K562 (cell line): Measurements from ENCODE around the gene OR4K5. TPM values are rescaled to one million over a fixed set of nuclear protein-coding genes. Genes with fewer than 3 reads are reported as not detected.

ENCODE experiments used
- ATAC-seq: fragments of 200-7000 bp; cut with Tn5 transposase; 3 replicates; pipeline ENCODE4 v1.9.1; 2020; ENCODE audit warnings: moderate library complexity
- BruUV-seq: library from RNA; stranded (reverse); fragments of 400-500 nt; replicated peaks from 2 replicates; lab custom pipeline; 2021; lab: Mats Ljungman, UMichigan
- CTCF ChIA-PET: fragments of 300-600 bp; formaldehyde crosslinking; extraction: SDS; loops from one replicate; lab custom pipeline; 2021; ENCODE audit warnings: low intra/inter-chr PET ratio; lab: Yijun Ruan, JAX
- POLR2A ChIA-PET: fragments of 300-600, 350-650 bp; sonication (Branson Sonifier 250); formaldehyde crosslinking; extraction: SDS; loops from one replicate; lab custom pipeline; 2021; ENCODE audit warnings: antibody characterized with exemption, inconsistent platforms; lab: Yijun Ruan, JAX
- DNase-seq, 4 experiments: peaks; one replicate each; pipeline versions ENCODE4 v3.0.0 to v3.0.0-alpha.2; 2011 to 2018; ENCODE audit warnings: low spot score in 3 of 4, mixed read lengths in 3 of 4; ENCODE audit errors: extremely low read depth in 1 of 4
- FAIRE-seq: peaks from 2 replicates; lab custom pipeline; 2011; peaks lifted over from hg19 to GRCh38; lab: Jason Lieb, UNC
- H2AFZ ChIP-seq: 2 replicates; pipeline ENCODE4 v1.6.0; 2011; ENCODE audit warnings: low read depth, low read length, control low read depth, inconsistent platforms
- H3K27ac ChIP-seq: fragments of 200-600 bp; 3 replicates; pipeline ENCODE4 v1.8.0; 2011; ENCODE audit warnings: low read depth, mild to moderate bottlenecking, control low read depth, inconsistent platforms, low read length, moderate library complexity, mixed read lengths; ENCODE audit errors: extremely low read depth
- H3K27me3 ChIP-seq, 2 experiments: fragments of 300-600 bp in 1 of 2; 2 replicates in 1 of 2; 3 replicates in 1 of 2; pipeline versions ENCODE4 v1.6.0 to v1.8.0; 2011; ENCODE audit warnings: inconsistent platforms in 2 of 2, low read length in 2 of 2, mild to moderate bottlenecking in 1 of 2, mixed read lengths in 1 of 2, moderate library complexity in 1 of 2; ENCODE audit not compliant: control insufficient read depth in 2 of 2, insufficient read depth in 2 of 2
- H3K36me3 ChIP-seq: fragments of 300-600 bp; 3 replicates; pipeline ENCODE4 v1.8.0; 2011; ENCODE audit warnings: mild to moderate bottlenecking, low read length, inconsistent platforms; ENCODE audit not compliant: control insufficient read depth, insufficient read depth
- H3K4me1 ChIP-seq, 2 experiments: fragments of 200-600 bp in 1 of 2; replicated peaks in 1 of 2; 2 replicates in 1 of 2; 3 replicates in 1 of 2; pipeline versions ENCODE4 v1.5.1 to v1.8.0; 2011; ENCODE audit warnings: inconsistent platforms in 2 of 2, low read length in 2 of 2, mild to moderate bottlenecking in 1 of 2, mixed read lengths in 1 of 2, moderate library complexity in 1 of 2; ENCODE audit not compliant: control insufficient read depth in 2 of 2, insufficient read depth in 2 of 2
- H3K4me2 ChIP-seq: 2 replicates; pipeline ENCODE4 v1.6.1; 2011; ENCODE audit warnings: low read length, control low read depth, inconsistent platforms, mixed read lengths; ENCODE audit not compliant: insufficient read depth
- H3K4me3 ChIP-seq: fragments of 200-600 bp; sonication (generic), shearing (Covaris generic); 2 replicates; pipeline ENCODE4 v1.5.1; 2016; ENCODE audit warnings: control low read depth, inconsistent platforms
- H3K79me2 ChIP-seq: fragments of 200-600 bp; 3 replicates; pipeline ENCODE4 v1.8.0; 2011; ENCODE audit warnings: low read length, inconsistent platforms; ENCODE audit not compliant: control insufficient read depth, insufficient read depth
- H3K9ac ChIP-seq, 2 experiments: 2 replicates each; pipeline versions ENCODE4 v1.6.0 to v1.6.1; 2011; ENCODE audit warnings: low read depth in 2 of 2, low read length in 2 of 2, control low read depth in 1 of 2, inconsistent platforms in 1 of 2, mild to moderate bottlenecking in 1 of 2, mixed read lengths in 1 of 2; ENCODE audit not compliant: insufficient read depth in 1 of 2
- H3K9me1 ChIP-seq: one replicate; pipeline ENCODE4 v1.6.0; 2011; ENCODE audit warnings: inconsistent platforms, mild to moderate bottlenecking, low read length, moderate library complexity; ENCODE audit not compliant: control insufficient read depth, insufficient read depth
- H3K9me3 ChIP-seq: replicated peaks from 2 replicates; pipeline ENCODE4 v1.5.1; 2011; ENCODE audit warnings: low read depth, low read length, inconsistent platforms; ENCODE audit not compliant: control insufficient read depth, insufficient read depth
- H4K20me1 ChIP-seq: replicated peaks from 2 replicates; pipeline ENCODE4 v1.6.1; 2011; ENCODE audit warnings: low read length, inconsistent platforms, mixed read lengths; ENCODE audit not compliant: control insufficient read depth, insufficient read depth
- AFF1 ChIP-seq, 2 experiments: fragments of 450-650 bp; IDR thresholded peaks; 2 replicates each; pipeline ENCODE4 v1.6.1; 2018; ENCODE audit warnings: mild to moderate bottlenecking in 2 of 2, low read depth in 1 of 2; ENCODE audit not compliant: partially characterized antibody in 2 of 2
- HDAC3 ChIP-seq: fragments of 450-650 bp; IDR thresholded peaks from 2 replicates; pipeline ENCODE4 v1.6.1; 2018; ENCODE audit warnings: borderline replicate concordance, mild to moderate bottlenecking, moderate library complexity; ENCODE audit not compliant: partially characterized antibody
- TFE3 ChIP-seq: fragments of 450-650 bp; formaldehyde crosslinking; IDR thresholded peaks from 2 replicates; pipeline ENCODE4 v1.4.0; 2020; ENCODE audit warnings: mild to moderate bottlenecking, mixed read lengths
- WGBS: fragments of 100-300 bp; shearing (Covaris generic); methylation state at CpG from one replicate; pipeline ENCODE4 v1.1.6; 2016; ENCODE audit warnings: low coverage, mixed read lengths; ENCODE audit not compliant: insufficient coverage; ENCODE audit errors: missing lambda C conversion rate; 5-methylcytosine and 5-hydroxymethylcytosine counted together
- in situ Hi-C: fragments of 300-500 bp; cut with MboI; formaldehyde crosslinking; loops from 4 replicates; pipeline ENCODE4 v1.15.0; 2018; ENCODE audit warnings: inconsistent platforms, mixed read lengths
- intact Hi-C: fragments of 100-400 bp; cut with micrococcal nuclease; formaldehyde crosslinking; loops from 2 replicates; pipeline ENCODE4 v1.14.2; 2022
- polyA plus RNA-seq, 8 experiments: library from polyadenylated mRNA; depleted of rRNA in 4 of 8; stranded (reverse) in 5 of 8; unstranded in 3 of 8; fragments of >200 nt; fragmentation: Nextera tagmentation in 2 of 8; fragmentation: Illumina TruSeq in 1 of 8; extraction: Ambion mirVana in 2 of 8; extraction: Trizol in 1 of 8; gene quantifications; 2 replicates each; pipeline versions ENCODE4 v1.2.1 to v1.2.3, GENCODE V29; 2011 to 2014; ENCODE audit warnings: inconsistent platforms in 1 of 8, missing spikeins in 1 of 8
- total RNA-seq, 7 experiments: library from RNA; depleted of rRNA in 6 of 7; stranded (reverse); fragments of >200 nt in 6 of 7; fragmentation: Illumina TruSeq in 2 of 7; extraction: Trizol in 2 of 7; gene quantifications; 2 replicates each; pipeline versions ENCODE4 v1.2.1 to v1.2.3, GENCODE V29; 2011 to 2021; ENCODE audit warnings: low replicate concordance in 1 of 7

The OR4K5 gene
- total and polyA plus RNA-seq, 9 of the 15 experiments (the other 6 are each of a cell fraction or from before 2014, with no cell fraction given), result not detected

- Histone ChIP-seq H3K36me3 (no peaks in the 10 kb centered on the region), H3K27me3 (no peaks in the 10 kb centered on the region), H3K27ac (no peak overlapping the region), H2AFZ (no peak overlapping the region), H3K9ac (no peak overlapping the region), H3K9me3 (no peaks in the 10 kb centered on the region), H3K9me1 (no peaks in the 10 kb centered on the region), H3K4me1 (no peaks in the 10 kb centered on the region), H3K4me3 (no peak overlapping the region), H4K20me1 (no peaks in the 10 kb centered on the region), H3K79me2 (no peaks in the 10 kb centered on the region), H3K4me2 (no peak overlapping the region)
- intact Hi-C loops (no loop called here), in situ Hi-C loops (no loop called here)
- TF ChIP-seq HDAC3, result no peak
- 17% methylated on average over 3 of the region's 3 CpGs for WGBS
- no peak for DNase-seq
- no peak for ATAC-seq
- FAIRE-seq, result no peak
- BruUV-seq, result no TSS peak
- ChIA-PET POLR2A (no interaction called here), CTCF (no interaction called here)
Measured at GRCh38 chr14:19917243-19917642, 3.2 kb upstream of the OR4K5 start.

DNA sequence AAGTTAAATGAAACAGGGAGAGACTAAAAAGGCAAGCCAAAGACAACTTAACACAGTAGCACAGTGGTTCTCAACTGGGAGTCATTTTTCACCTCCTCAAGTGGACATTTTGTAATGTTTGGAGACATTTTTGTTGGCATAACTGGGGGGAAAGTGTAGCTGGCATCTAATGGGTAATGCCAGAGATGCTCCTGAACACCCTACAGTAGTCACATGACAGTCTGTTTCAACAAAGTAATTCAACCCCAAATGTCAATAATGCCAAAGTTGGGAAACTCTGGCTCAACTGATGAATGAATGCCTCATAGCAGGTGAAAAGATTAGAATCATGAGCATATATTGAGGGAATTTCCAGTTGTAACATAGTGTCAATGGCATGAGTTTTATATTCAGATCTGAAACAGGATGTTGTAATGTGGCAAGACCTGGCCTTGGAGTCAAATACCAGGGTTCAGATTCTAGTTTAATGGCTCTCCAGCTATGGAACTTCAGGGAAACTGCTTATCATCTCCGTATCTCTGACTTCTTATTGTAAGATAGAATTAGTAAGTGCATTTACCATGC lies 2.4 kb upstream of the OR4K5 start:
- ATAC-seq, result no peak
- Histone ChIP-seq H3K9me1 (no peaks in the 10 kb centered on the region), H3K4me1 (no peaks in the 10 kb centered on the region), H3K36me3 (no peaks in the 10 kb centered on the region), H3K27me3 (no peaks in the 10 kb centered on the region), H2AFZ (no peak overlapping the region), H4K20me1 (no peaks in the 10 kb centered on the region), H3K9ac (no peak overlapping the region), H3K4me3 (no peak overlapping the region), H3K9me3 (no peaks in the 10 kb centered on the region), H3K79me2 (no peaks in the 10 kb centered on the region), H3K27ac (no peak overlapping the region), H3K4me2 (no peak overlapping the region)
- in situ Hi-C loops (no loop called here), intact Hi-C loops (no loop called here)
- no peak for FAIRE-seq
- DNase-seq, result no peak
- BruUV-seq, result no TSS peak
- TF ChIP-seq AFF1 (IDR thresholded peaks at IDR 0.05; ENCODE audit: low read depth in 1 of 2, partially characterized antibody in 2 of 2), result no peak
- TF ChIP-seq TFE3 (CRISPR knock-in tag), result peak; percentile 54
- CTCF ChIA-PET, result no interaction called here
- WGBS, result 21% methylated on average over 1 of the region's 1 CpG
- POLR2A ChIA-PET, result no interaction called here
